CD4-positive, alpha-beta T cell treated with Interleukin-17A for 1 hour (primary cell): ENCODE data around the gene GALNT12.

ENCODE experiments used
- DNase-seq: peaks from one replicate; pipeline ENCODE4 v3.0.0-alpha.2; 2020

GALNT12 gene

DNA sequence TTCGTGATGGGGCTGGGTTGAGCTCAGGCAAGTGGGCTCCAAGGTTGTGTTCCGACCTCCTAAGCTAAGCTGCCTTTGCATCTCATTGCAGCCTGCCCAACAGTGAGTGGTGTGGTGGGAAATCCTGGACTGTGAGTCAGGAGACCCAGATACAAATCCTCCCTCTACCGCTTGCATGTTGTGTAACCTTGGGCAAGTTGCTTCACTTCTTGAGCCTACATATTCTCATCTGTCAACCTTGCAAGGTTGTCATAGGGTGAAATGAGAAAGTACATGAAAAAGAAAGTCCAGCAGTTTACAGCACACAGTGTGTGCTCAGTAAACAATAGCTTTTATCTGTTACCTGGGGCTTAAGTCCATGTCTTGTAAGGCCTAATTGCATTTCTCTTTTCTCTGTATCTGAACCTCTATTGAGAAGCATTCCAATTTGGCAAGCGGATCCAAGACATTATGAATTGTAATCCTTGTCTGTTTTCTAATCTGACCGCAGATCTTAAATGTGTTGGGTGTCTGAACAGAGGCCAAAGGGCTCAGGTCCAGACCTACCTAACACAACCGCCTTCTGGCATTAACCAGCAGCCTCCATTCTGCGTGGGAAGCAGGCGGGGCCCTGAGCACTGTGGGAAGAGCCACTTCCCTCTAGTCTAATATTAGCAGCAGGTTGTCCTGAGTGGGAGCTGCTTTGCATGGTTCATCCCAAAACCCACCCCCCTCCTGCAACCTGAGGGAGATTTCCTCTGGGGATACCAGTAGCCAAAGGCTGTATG lies 1.8 kb upstream of the GALNT12 start:
- DNase-seq, result no peak

DNA sequence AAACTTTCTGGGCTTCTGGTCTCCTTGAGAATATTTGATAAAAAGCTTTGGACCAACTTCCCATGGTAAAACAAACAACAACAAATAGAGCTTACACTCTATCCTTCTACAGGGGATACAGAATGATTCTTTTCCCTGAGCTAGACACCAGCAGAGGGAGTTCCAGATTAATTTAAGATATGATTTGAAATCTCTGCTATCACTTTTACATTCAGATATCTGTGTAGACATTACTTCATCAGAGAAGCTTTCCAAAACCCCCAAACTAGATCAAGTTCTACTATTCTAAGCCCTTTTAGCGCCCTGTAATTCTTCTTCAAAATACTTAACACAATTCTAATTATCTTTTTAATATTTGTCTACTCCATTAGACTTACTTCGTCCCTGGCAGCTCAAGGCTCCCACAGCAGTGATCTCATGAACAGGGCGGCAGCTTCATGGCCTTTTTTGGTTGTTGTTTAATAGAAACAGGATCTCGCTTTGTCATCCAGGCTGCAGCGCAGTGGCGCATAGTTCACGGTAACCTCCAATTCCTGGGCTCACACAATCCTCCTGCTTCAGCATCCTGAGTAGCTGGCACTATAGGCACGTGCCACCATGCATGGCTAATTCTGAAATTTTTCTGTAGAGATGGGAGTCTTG lies 955 bp upstream of the GALNT12 start:
- DNase-seq, result no peak

DNA sequence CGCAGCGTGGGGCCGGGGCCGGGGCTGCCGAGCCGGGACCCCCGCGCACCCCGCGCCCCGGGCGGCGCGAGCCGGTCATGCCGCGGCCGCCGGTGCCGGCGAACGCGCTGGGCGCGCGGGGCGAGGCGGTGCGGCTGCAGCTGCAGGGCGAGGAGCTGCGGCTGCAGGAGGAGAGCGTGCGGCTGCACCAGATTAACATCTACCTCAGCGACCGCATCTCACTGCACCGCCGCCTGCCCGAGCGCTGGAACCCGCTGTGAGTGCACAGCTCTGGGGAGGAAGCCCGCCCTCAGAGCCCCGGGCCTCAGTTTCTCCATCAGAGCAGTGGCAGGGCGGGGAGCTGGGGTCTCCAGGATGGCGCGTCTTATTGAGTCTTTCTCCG lies 335 bp downstream of the GALNT12 start:
- DNase-seq, result peak; percentile 14

DNA sequence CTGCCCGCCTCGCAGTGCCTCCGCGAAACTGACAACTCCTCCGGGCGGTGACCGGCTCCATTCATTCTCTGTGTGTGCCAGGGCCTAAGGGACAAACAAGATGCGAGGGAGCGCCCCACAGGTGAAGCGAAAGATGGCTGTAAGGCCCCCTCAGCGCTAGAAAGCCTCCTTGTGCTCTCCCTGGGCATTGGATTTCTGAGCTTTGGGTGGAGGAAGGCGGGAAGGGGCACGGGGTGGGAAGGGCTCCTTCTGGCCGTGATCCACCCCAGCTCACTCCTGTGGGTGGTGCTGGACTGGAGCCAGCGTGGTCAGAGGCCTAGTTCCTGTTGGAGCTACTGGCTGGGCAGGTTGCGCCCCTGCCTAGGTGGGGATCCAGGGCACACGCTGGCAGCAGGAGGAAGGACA lies 943 bp downstream of the GALNT12 start:
- no peak for DNase-seq

DNA sequence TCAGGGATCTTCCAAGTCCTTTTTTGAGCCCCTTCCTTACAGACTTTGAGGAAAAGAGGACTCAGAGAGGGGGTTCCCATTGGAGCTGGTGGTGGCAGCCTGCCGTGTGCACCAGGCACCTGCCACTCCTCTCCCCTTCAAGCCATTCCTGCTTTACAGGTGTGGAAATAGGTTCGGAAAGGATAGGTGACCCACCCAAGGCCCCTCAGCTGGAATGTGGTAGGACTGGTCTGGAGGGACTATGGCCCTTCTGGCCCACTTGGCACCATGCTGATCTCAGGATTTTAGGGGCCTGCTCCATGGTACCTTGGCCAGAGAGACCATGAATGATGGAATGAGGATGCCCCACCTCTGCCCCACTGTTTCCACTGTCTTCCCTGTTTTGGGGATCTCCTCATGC lies 1.4 kb downstream of the GALNT12 start:
- DNase-seq, result no peak

DNA sequence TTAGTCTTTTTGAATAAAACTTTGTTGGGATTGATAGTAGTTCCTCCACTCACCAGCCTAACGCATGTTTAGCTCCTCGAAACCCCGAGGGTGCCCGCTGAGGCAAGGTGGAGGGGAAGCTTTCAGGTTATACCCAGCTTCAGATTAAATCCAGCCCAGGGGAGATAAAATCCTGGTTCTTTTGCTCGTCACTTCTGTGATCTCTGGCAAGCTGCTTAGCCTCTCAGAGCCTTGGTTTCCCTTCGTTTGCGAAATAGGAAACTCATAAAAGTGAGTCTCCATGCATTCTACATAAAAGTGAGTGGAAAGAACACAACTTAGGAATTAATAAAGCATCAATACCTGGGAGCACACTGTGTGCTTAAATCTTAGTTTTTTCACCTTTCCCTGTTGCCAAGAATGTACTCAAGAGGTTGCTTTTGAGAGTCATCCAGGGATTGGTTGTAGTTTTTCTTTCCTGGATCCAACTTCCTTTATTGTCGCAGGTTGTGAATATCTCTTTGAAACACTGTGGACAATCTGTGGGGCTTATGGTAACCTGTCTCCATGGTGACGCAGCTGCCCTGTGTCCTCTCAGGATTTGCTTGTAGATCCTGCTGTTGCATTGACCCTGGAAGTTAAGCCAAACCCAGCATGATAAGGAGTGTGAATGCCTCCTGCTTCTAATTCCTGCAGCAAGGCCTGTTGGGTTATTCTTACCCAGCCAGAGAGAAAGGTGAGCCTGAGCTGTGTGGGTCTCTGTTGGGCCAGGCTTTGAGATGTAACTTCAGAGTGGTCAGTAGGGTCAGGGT lies 2.0 kb downstream of the GALNT12 start:
- DNase-seq, result no peak

DNA sequence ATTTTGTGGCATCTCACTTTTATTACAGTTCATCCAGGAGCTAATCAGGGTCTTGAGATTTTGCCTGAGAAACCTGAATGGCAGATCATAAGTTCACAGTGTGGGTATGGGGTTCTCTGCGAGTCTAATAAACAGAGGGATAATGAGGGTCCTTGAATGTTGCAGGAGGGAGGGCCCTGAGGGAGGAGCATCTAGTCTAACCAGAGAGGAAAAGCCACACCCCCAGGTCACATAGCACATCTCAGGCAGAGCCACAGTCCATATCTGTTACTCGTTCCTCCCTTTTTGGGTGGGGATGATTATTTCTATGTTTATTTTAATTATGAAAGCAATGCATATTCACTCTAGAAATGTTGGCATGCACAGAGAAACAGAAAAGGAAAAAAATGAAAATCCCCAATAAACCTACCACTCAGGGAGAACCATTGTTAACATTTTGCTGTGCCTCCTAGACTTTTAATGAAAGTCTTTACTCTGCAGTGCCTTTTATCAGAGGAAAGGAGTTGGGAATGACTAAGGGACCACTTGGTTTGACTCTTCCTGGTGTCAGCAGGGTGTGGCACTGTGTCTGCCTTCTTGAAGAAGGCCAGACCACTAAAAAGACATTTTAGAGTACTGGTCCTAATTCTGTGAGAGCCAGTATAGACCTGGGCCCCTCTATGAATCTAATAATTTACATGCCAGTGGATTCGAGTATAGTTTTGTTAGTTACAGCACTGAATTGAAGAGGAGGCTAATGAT lies 2.8 kb downstream of the GALNT12 start:
- DNase-seq, result no peak

DNA sequence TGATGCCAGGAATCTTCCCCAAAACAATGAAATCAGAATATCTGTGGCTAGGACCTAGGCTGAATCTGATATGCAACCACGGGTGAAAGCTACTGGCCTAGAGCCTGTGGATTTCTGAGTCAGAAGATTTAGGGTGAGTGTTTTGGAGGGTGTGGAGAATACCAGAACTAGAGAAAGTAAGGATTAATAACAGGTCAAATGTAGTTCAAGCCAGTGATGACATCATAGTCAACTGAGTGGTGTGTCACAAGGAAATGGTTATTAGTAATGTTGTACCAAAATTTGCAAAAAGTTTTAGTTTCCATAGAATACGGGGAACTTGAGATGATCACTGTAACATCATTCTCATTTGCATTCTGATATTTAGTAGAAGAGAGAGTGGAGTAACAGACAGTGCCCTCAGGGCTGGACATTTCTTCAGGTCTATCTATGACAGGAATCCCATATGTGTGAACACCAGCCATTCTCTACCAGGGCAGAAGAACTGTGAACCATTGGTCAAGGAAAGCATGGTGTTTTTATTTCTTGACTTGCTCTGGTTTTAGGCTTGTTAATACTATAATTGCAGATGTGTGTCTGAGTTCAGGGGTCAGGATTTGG lies 3.7 kb downstream of the GALNT12 start:
- DNase-seq, result no peak

DNA sequence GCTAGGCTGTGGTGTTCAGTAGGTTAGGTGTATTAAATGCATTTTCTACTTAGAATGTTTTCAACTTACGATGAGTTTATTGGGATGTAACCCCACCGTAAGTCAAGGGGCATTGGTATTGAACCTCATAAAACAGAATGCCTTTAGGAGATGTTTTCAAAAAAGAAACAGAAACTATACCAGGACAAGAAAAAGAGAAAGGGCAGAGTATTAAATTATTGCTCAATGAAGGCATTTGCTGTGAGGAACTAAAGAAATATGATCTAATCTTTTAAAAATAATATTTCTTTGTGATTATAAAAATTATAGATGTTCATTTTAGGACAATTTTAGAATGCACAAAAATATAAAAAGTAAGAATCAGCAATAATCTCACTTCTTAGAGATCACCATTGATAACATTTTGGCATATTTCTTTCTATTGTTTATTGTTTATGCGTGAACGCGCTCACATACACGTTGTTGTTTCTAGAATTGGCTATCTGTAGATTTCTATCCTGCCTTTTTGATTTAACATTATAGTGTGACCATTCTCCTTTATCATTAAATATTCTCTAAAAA lies 8.0 kb downstream of the GALNT12 start:
- DNase-seq, result no peak

DNA sequence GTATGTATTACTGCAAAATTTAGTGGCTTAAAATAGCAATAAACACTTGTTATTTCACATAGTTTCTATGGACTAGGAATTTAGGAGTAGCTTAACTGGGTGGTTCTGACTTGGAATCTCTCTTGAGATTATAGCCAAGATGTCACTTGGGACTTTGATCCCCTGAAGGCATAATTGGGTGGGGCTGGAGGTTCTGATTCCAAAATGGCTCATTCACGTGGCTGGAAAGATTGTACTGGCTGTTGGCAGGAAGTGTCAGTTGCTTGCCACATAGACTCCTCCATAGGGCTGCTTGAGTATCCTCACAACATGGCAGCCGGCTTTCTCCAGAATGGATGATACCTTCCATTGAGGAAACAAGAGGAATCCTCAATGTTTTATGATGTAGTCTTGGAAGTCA lies 11.3 kb downstream of the GALNT12 start:
- DNase-seq, result no peak

DNA sequence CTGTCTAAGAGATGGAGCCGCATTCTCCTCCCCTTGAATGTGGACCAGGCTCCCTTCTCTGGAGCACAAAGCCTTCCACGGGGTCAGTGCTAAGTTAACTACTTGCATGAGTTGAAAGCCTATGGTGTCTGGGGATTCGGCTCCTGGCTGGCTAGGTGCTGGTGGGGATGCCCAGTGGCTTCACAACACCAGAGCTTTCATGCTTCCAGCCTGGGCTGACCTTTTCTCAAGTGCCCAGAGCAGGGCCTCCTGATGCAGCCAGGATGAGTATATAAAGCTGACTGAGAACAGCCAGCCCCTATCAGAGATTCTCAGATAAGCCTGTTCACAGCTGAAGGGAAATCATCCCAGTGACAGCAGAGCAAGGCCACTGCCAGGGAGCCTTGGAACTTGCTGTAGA lies 11.8 kb downstream of the GALNT12 start:
- DNase-seq, result no peak

DNA sequence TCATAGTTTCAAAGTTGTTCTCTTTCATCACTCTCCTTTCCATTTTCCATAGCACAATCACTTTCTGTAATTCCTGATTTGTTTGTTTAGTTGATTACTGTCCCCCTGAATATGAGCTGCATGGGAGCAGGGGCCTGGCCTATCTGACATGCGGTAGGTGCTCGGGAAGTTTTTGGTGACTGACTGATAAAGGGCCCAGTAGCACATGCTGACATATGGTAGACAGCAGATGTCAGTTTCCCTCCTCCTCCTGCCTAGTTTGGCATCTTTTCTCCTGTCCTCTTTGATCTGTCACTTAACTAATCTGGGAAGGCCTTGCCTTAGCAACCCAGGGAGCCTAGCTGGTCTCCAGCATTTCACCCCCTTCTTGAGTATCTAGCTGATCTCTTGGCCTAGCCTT lies 14.4 kb downstream of the GALNT12 start:
- DNase-seq, result no peak

DNA sequence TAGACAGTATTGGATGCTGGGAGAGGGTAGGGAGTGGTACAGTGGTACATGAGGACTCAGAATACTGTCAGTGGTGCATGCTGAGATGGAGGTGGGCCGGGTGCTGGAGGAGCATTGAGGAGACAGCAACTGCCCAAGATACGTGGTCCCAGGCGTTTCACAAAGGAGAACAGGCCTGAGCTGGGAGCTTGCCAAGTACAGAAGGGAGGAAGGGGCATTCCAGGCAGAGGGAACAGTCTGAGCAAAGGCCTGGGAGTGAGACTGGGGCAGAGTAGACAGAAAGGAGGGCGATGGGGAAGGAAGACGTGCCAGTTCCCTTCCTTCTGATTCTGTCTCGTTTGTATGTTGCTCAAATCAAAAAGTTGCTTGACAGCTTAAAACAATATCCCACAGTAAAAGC lies 15.2 kb downstream of the GALNT12 start:
- DNase-seq, result no peak

DNA sequence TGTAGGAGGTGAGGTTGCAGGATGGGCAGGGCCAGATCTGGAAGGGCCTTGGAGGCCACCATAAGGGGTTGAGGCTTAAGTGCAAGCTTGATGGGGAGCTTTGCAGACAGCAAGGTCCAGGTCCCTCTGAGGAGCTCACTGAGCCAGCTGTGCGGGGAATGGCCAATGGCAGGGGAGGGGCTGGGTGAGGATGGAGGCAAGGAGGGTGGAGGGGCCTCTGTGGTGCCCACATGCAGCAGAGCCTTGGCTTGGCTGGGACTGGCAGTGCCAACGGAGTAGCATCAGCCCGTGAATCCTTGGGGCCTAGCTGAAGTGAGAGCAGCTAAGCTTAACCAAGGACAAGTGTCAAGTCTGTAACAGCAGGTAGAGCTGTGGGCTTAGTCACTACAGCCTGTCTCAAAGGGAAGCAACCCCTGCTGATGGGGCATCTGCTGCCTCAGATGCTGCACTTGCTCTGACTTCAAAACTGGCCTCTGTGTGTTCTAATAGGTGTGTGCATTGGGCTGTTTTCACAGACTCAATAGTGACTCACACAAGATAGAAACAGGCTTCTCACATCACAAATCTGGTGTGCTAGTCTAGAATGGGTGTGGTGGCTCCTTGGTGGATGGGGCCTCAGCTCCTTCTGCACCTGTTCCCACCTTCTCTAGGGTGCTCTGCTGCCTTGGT lies 16.3 kb downstream of the GALNT12 start:
- no peak for DNase-seq

DNA sequence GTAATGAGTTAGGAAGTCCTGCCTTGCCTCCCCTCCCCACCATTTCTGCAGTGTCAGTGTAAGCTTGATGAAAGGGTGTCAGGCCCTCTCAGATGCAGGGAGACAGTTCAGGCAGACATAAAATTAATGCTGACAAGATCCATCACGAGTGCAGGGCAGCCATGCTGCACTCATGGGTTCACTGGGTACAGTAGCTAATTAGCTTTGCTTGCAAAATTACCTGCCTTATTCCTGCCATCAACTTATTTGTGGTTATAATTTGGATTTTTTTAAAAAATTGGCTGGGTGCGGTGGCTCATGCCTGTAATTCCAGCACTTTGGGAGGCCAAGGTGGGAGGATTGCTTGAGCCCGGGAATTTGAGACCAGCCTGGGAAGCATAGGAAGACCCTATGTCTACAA lies 17.9 kb downstream of the GALNT12 start:
- DNase-seq, result no peak

DNA sequence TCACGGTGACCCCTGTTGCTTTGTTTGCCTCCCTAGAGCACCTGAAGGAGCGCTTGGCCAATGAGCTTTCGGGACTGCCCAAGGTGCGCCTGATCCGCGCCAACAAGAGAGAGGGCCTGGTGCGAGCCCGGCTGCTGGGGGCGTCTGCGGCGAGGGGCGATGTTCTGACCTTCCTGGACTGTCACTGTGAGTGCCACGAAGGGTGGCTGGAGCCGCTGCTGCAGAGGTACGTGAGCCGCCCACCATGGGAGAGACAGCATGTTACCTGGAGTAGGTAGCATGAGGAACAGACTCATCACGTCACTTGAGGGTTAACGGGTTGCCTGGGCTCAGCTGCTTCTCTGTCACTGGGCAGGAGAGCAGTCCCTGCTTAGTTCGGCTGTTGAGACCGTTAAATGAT lies 19.2 kb downstream of the GALNT12 start:
- no peak for DNase-seq

DNA sequence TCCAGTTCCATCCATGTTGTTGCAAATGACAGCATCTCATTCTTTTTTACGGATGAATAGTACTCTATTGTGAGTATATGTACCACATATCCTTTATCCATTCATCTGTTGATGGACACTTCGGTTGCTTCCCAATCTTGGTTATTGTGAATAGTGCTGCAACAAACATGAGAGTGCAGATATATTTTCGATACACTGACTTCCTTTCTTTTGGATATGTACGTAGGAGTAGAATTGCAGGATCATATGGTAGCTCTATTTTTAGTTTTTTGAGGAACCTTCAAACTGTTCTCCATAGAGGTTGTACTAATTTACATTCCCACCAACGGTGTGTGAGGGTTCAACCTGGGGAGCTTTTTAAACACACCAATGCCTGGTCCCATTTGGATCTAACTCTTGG lies 22.3 kb downstream of the GALNT12 start:
- no peak for DNase-seq

DNA sequence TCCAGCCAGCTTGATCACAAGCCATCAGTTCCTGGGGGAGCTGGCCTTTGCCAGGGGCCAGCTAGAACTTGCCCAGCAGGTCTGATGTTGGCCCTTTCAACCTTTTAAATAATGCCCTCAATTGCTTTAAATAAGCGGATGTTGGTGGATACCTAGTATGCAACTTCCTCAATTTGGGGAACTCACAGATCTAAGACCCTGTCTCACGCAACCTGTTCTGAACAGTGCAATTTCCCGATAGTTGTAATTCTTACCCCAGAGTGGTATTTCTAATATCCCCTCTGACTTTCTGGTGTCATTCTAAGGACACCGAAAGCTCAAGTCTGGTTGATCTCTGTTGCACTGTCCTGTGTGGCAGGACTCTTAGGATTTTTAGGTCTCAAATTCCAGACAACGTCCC lies 23.1 kb downstream of the GALNT12 start:
- no peak for DNase-seq

DNA sequence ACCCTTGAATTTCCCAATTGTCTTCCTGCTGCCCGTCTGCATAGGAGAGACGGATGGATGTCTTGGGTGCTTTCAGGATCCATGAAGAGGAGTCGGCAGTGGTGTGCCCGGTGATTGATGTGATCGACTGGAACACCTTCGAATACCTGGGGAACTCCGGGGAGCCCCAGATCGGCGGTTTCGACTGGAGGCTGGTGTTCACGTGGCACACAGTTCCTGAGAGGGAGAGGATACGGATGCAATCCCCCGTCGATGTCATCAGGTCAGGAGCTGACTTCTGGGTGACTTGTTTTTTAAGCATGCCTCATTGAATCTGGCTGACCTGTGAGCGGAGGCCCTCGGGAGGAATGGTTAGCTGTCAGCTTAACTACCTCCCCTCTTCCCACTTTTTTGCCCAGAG lies 24.2 kb downstream of the GALNT12 start:
- no peak for DNase-seq

DNA sequence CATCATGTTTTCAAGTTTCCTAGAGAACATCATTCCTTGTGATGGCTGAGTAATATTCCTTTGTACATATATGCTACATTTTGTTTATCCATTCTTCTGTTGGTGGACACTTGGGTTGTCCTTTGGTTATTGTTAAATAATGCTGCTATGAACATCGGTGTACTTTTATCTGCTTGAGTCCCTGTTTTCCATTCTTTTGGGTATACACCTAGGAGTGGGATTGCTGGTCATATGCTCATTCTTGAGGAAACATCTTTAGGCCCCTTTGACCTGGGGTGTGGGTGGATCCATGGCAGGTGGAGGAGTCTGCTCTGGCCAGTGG lies 25.3 kb downstream of the GALNT12 start:
- DNase-seq, result no peak

DNA sequence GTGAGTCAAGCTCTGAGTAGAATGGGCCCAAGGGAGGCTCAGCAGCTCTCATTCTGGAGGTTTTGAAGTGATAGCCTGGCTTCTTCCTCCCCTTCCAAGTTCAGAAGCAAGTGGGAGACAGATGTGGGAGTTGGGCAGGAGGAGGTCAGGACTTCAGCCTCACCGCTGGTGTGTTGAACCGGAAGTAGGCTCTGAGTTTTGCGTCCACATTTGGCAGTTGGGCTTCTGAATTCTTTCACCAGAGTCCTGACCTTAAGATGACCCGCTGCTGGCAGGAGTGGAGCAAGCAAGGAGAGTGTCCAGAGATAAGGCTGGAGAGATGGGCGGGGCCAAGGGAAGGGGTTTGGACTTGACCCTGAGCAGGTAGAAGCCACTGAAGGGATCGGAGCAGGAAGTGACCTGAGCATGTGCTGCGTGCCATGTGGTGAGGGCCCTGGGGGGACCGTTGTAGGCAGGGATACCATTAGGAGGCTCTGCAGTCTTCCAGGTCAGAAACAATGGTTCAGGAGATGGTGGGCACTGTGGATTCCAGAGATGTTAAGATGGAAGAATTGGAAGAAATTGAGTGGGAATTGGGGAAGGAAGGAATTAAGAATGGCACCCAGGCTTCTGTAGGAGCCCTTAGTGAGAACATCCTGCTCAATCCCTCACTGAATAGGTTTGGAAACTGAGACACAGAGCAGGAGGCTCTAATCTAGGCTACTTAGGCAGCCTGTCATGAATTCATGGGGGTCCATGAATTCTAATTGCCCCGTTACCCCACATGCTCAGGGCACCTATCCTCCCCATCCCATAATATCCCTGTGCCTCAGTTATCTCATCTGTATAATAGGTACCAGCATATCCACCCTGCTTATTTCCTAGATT lies 25.9 kb downstream of the GALNT12 start:
- no peak for DNase-seq
